Heart left ventricle (tissue), 13 donors: ENCODE results near the gene THOC1.
"Not testable (repeated sequence)": the region's sequence is repeated elsewhere in the genome, so short reads cannot be mapped to it uniquely, and the experiment has no call there.

Experiments
- CTCF ChIP-seq, 12 donors: fragments of 200-600 bp; sonication (generic) in 4 of 12; IDR thresholded peaks; one replicate each; pipeline versions ENCODE4 v1.5.0 to v1.8.0; 2018 to 2022; ENCODE audit warnings: antibody characterized with exemption in 12 of 12, mild to moderate bottlenecking in 5 of 12
- POLR2A ChIP-seq, 2 donors: fragments of 450-650 bp; IDR thresholded peaks; one replicate each; pipeline ENCODE4 v1.6.1; 2017; ENCODE audit warnings: antibody characterized with exemption in 2 of 2, mild to moderate bottlenecking in 2 of 2, moderate library complexity in 2 of 2
- donor health status: ischemic (EF 13 %, LVEDD 7.1; RV severe dilation, severe dysfunction).
- donor health status: DM: no; HTN: yes; CAD: no.
- donor health status: DM: no; HTN: no; CAD: no.
- donor health status: ischemic (EF 25% LVEDD 6.9; RV normal size, moderate dysfunction).
- donor health status: ischemic (EF 25% LVEDD 5.7; RV mildly dilated, moderate dysfunction).
- donor health status: ischemic (EF 35%, LVEDD 5.7; RV mildly dilated, moderate dysfunction).
- donor health status: nonischemic (EF 11% LVEDD 7.7; RV severe dilation, severe dysfunction).
- donor health status: DM: yes; HTN: yes; CAD: no.
- donor health status: PGD.
- donor health status: ischemic (EF 29% LVEDD 5.4; RV normal size, mild dysfunction).
- donor health status: nonischemic (EF 23%, LVEDD 6.1; RV moderate dilation, normal function).

- TF ChIP-seq CTCF, POLR2A (IDR thresholded peaks at IDR 0.05): not testable (repeated sequence)
Observed at GRCh38 chr18:289970-290369, 22.1 kb upstream of the THOC1 start.
